BLaER1 (cell line): ENCODE results near the gene B3GNT9.

Source experiments
- H3K27ac ChIP-seq: shearing (Covaris generic); formaldehyde crosslinking; 2 replicates; pipeline ENCODE4 v1.8.1; 2022
- H3K27me3 ChIP-seq: shearing (Covaris generic); formaldehyde crosslinking; 2 replicates; pipeline ENCODE4 v1.8.1; 2022
- H3K36me3 ChIP-seq: shearing (Covaris generic); formaldehyde crosslinking; 2 replicates; pipeline ENCODE4 v1.8.1; 2022
- H3K4me1 ChIP-seq: shearing (Covaris generic); formaldehyde crosslinking; 2 replicates; pipeline ENCODE4 v1.8.1; 2022
- H3K4me2 ChIP-seq: shearing (Covaris generic); formaldehyde crosslinking; 2 replicates; pipeline ENCODE4 v1.8.1; 2022
- H3K4me3 ChIP-seq: shearing (Covaris generic); formaldehyde crosslinking; 2 replicates; pipeline ENCODE4 v1.8.1; 2022
- H3K9ac ChIP-seq: shearing (Covaris generic); formaldehyde crosslinking; 2 replicates; pipeline ENCODE4 v1.8.1; 2022
- H3K9me3 ChIP-seq: shearing (Covaris generic); formaldehyde crosslinking; 2 replicates; pipeline ENCODE4 v1.8.1; 2022
- H4K20me1 ChIP-seq: shearing (Covaris generic); formaldehyde crosslinking; 2 replicates; pipeline ENCODE4 v1.8.1; 2022
- Cebpa-rat ChIP-seq: shearing (Covaris generic); IDR thresholded peaks from 2 replicates; pipeline ENCODE4 v1.8.1; 2022

B3GNT9 gene

GRCh38 chr16:67155295-67156142, 4.7 kb upstream of the B3GNT9 start:
- no peak overlapping the region for H3K9ac ChIP-seq
- peak overlapping the region; percentile 76 for H3K4me2 ChIP-seq
- no peaks in the 10 kb centered on the region for H3K9me3 ChIP-seq
- TF ChIP-seq Cebpa-rat = no peak
- H3K4me3 ChIP-seq = no peak overlapping the region
- peaks cover 88% of the 10 kb centered on the region for H4K20me1 ChIP-seq
- H3K4me1 ChIP-seq = peaks cover 52% of the 10 kb centered on the region
- H3K36me3 ChIP-seq = peaks cover 7% of the 10 kb centered on the region; the same call in 1 of the 2 replicates
- no peak overlapping the region for H3K27ac ChIP-seq
- peaks cover 30% of the 10 kb centered on the region for H3K27me3 ChIP-seq

- TF ChIP-seq Cebpa-rat = no peak
- Histone ChIP-seq H3K27me3 (peaks cover 38% of the 10 kb centered on the region), H4K20me1 (peaks cover 96% of the 10 kb centered on the region), H3K27ac (no peak overlapping the region), H3K4me3 (no peak overlapping the region), H3K36me3 (peaks cover 14% of the 10 kb centered on the region), H3K4me2 (peak overlapping the region; percentile 76), H3K9ac (no peak overlapping the region), H3K4me1 (peaks cover 57% of the 10 kb centered on the region), H3K9me3 (peaks cover 2% of the 10 kb centered on the region; the same call in 1 of the 2 replicates)
Measured at GRCh38 chr16:67154578-67155294, 3.9 kb upstream of the B3GNT9 start.

- peaks cover 49% of the 10 kb centered on the region for H3K27me3 ChIP-seq
- peaks cover 6% of the 10 kb centered on the region; the same call in 1 of the 2 replicates for H3K9me3 ChIP-seq
- TF ChIP-seq Cebpa-rat = no peak
- H3K36me3 ChIP-seq = peaks cover 45% of the 10 kb centered on the region
- no peak overlapping the region for H3K27ac ChIP-seq
- peaks cover 30% of the 10 kb centered on the region for H3K4me1 ChIP-seq
- no peak overlapping the region for H3K9ac ChIP-seq
- peak overlapping the region; percentile 90; the same call in 1 of the 2 replicates for H3K4me2 ChIP-seq
- H3K4me3 ChIP-seq = no peak overlapping the region
- peaks cover 98% of the 10 kb centered on the region for H4K20me1 ChIP-seq
Measured at GRCh38 chr16:67151431-67152097, 766 bp upstream of the B3GNT9 start.

GRCh38 chr16:67150047-67150832, 558 bp downstream of the B3GNT9 start:
- Histone ChIP-seq H4K20me1 (peaks cover 98% of the 10 kb centered on the region), H3K4me1 (peaks cover 18% of the 10 kb centered on the region), H3K4me2 (peak overlapping the region; percentile 90), H3K36me3 (peaks cover 59% of the 10 kb centered on the region), H3K4me3 (peak overlapping the region; percentile 68), H3K9ac (peak overlapping the region; percentile 48; the same call in 1 of the 2 replicates), H3K27me3 (peaks cover 44% of the 10 kb centered on the region), H3K9me3 (peaks cover 6% of the 10 kb centered on the region; the same call in 1 of the 2 replicates), H3K27ac (no peak overlapping the region)
- TF ChIP-seq Cebpa-rat = no peak

GRCh38 chr16:67149276-67150046, 1.3 kb downstream of the B3GNT9 start:
- Histone ChIP-seq H3K4me3 (no peak overlapping the region), H3K4me2 (no peak overlapping the region), H4K20me1 (peaks cover 98% of the 10 kb centered on the region), H3K4me1 (peaks cover 14% of the 10 kb centered on the region), H3K27ac (no peak overlapping the region), H3K36me3 (peaks cover 64% of the 10 kb centered on the region), H3K9ac (no peak overlapping the region), H3K9me3 (peaks cover 6% of the 10 kb centered on the region; the same call in 1 of the 2 replicates), H3K27me3 (peaks cover 41% of the 10 kb centered on the region)
- no peak for TF ChIP-seq Cebpa-rat

GRCh38 chr16:67148656-67149275, 2.0 kb downstream of the B3GNT9 start:
- H3K9me3 ChIP-seq = peaks cover 6% of the 10 kb centered on the region; the same call in 1 of the 2 replicates
- peaks cover 14% of the 10 kb centered on the region for H3K4me1 ChIP-seq
- H3K36me3 ChIP-seq = peaks cover 66% of the 10 kb centered on the region
- peaks cover 92% of the 10 kb centered on the region for H4K20me1 ChIP-seq
- H3K27me3 ChIP-seq = peaks cover 41% of the 10 kb centered on the region
- H3K4me3 ChIP-seq = no peak overlapping the region
- no peak for TF ChIP-seq Cebpa-rat
- no peak overlapping the region for H3K9ac ChIP-seq
- H3K27ac ChIP-seq = no peak overlapping the region
- no peak overlapping the region for H3K4me2 ChIP-seq

- Histone ChIP-seq H4K20me1 (peaks cover 88% of the 10 kb centered on the region), H3K4me2 (no peak overlapping the region), H3K27ac (no peak overlapping the region), H3K4me1 (peaks cover 14% of the 10 kb centered on the region), H3K9ac (no peak overlapping the region), H3K27me3 (peaks cover 41% of the 10 kb centered on the region), H3K9me3 (peaks cover 6% of the 10 kb centered on the region; the same call in 1 of the 2 replicates), H3K36me3 (peaks cover 72% of the 10 kb centered on the region), H3K4me3 (no peak overlapping the region)
- TF ChIP-seq Cebpa-rat = no peak
Measured at GRCh38 chr16:67148221-67148620, 2.6 kb downstream of the B3GNT9 start.

- Histone ChIP-seq H3K4me1 (peaks cover 14% of the 10 kb centered on the region), H3K9me3 (peaks cover 6% of the 10 kb centered on the region; the same call in 1 of the 2 replicates), H3K4me2 (no peak overlapping the region), H3K4me3 (no peak overlapping the region), H3K9ac (no peak overlapping the region), H3K36me3 (peaks cover 78% of the 10 kb centered on the region), H4K20me1 (peaks cover 82% of the 10 kb centered on the region), H3K27ac (no peak overlapping the region), H3K27me3 (peaks cover 40% of the 10 kb centered on the region)
- no peak for TF ChIP-seq Cebpa-rat
Measured at GRCh38 chr16:67147437-67148140, 3.2 kb downstream of the B3GNT9 start.
